HG02798 (cell line): ENCODE measurements around the gene RBM10.
A peak's percentile ranks its signal among the peaks of the same experiment; 100 is the strongest.

ENCODE experiments used
- ATAC-seq: cut with Tn5 transposase; IDR thresholded peaks from one replicate; pipeline ENCODE4 v1.9.1; 2021; ENCODE audit warnings: mild to moderate bottlenecking; ENCODE audit not compliant: unreplicated experiment, poor library complexity

Gene RBM10

GRCh38 chrX:47214435-47215077, 69.5 kb downstream of the RBM10 start:
- ATAC-seq, result no peak

- no peak for ATAC-seq
These were observed 70.4 kb downstream of the RBM10 start for GRCh38 chrX:47215291-47215900.

- ATAC-seq, result no peak
These were observed 71.4 kb downstream of the RBM10 start for GRCh38 chrX:47216393-47216925.

GRCh38 chrX:47217121-47217851, 72.3 kb downstream of the RBM10 start:
- ATAC-seq, result no peak

- peak; percentile 89 for ATAC-seq
These were observed 72.8 kb downstream of the RBM10 start for GRCh38 chrX:47217852-47218279.

- peak; percentile 47 for ATAC-seq
These were observed 73.4 kb downstream of the RBM10 start, which contains the start of gene CDK16 for GRCh38 chrX:47218280-47218919. CDK16 (plus strand) TSS chrX:47218681; CDS start chrX:47223558, 4,877 bp downstream.

GRCh38 chrX:47218920-47219815, 74.1 kb downstream of the RBM10 start:
- no peak for ATAC-seq

- no peak for ATAC-seq
These were observed 76.7 kb downstream of the RBM10 start for GRCh38 chrX:47221756-47222155.

GRCh38 chrX:47222751-47223350, 77.8 kb downstream of the RBM10 start:
- no peak for ATAC-seq

GRCh38 chrX:47223476-47224250, 78.6 kb downstream of the RBM10 start:
- ATAC-seq, result no peak

GRCh38 chrX:47224266-47224895, 79.4 kb downstream of the RBM10 start:
- ATAC-seq, result no peak

GRCh38 chrX:47224896-47225290, 79.9 kb downstream of the RBM10 start:
- no peak for ATAC-seq

GRCh38 chrX:47226071-47226470, 81.0 kb downstream of the RBM10 start:
- no peak for ATAC-seq

GRCh38 chrX:47226531-47227333, 81.7 kb downstream of the RBM10 start:
- no peak for ATAC-seq

- ATAC-seq, result no peak
These were observed 82.2 kb downstream of the RBM10 start for GRCh38 chrX:47227334-47227583.

GRCh38 chrX:47228550-47229270, 83.7 kb downstream of the RBM10 start:
- ATAC-seq, result no peak

- no peak for ATAC-seq
These were observed 84.4 kb downstream of the RBM10 start for GRCh38 chrX:47229427-47229826.
